GM20431 (cell line): ENCODE results near the gene CHCHD10.

ENCODE experiments used
- in situ Hi-C: fragments of 300-500 bp; cut with MseI, MboI; formaldehyde crosslinking; loops from one replicate; pipeline ENCODE4 v1.15.0; 2020; ENCODE audit warnings: low sequenced_read_pairs; ENCODE audit not compliant: unreplicated experiment

CHCHD10 gene

GRCh38 chr22:23767673-23768548 is at the start of gene CHCHD10:
TSS of gene CHCHD10 (minus strand) at chr22:23767972. CDS start at chr22:23767874, 98 bp downstream.
- in situ Hi-C loops: no loop called here

DNA sequence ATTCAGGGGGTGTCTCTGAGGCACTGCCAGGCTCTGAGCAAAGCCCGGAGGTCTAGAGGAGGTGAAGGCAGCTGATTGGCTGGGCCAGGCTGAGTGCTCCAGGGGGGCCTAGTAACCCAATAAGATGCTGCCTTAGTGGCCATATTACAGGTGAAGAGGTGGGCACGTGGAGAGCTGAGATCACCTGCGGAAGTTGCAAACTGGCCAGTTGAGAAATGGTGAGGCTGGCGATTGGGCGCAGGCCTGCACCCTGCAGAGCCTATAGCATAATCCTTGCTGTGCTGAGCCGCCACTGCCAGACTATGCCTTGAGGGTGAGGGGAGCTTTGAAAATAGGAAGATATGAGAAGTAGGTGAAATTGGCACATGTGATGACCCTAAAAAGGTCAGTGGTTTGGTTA is 49.4 kb upstream of the CHCHD10 start:
- in situ Hi-C loops: no loop called here

DNA sequence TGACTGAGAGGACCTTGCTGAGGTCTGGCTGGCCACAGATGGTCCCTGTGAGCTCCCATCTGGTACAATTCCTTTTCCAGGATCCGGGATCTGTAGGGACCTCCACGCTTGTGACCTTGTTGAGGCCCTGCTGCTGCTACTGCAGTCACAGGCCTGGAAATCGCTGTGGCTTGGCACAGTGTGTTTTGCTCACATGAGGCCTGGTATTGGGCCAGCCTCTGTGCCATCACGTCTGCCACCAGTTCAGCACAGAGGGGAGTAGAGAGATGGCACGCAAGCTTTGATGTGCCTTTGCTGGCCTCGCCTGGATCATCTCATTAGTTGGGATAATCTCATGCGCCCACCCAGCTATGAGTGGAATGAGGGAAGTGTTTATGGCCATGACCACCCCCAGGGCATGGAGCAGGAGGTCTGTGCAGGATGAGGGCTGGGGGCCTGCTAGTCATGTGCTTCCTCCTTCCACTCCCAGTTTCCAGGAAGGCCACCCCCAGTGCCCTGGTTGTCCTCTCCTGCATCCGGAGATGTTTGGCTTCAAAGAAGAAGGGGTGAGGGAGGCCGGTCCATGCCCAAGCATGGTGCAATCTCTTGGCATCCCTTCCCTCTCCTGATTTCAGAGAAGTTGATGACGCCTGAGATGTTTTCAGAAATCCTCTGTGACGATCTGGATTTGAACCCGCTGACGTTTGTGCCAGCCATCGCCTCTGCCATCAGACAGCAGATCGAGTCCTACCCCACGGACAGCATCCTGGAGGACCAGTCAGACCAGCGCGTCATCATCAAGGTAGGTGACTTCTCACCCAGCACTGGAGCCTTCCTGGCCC is 48.6 kb upstream of the CHCHD10 start:
- in situ Hi-C loops: no loop called here

DNA sequence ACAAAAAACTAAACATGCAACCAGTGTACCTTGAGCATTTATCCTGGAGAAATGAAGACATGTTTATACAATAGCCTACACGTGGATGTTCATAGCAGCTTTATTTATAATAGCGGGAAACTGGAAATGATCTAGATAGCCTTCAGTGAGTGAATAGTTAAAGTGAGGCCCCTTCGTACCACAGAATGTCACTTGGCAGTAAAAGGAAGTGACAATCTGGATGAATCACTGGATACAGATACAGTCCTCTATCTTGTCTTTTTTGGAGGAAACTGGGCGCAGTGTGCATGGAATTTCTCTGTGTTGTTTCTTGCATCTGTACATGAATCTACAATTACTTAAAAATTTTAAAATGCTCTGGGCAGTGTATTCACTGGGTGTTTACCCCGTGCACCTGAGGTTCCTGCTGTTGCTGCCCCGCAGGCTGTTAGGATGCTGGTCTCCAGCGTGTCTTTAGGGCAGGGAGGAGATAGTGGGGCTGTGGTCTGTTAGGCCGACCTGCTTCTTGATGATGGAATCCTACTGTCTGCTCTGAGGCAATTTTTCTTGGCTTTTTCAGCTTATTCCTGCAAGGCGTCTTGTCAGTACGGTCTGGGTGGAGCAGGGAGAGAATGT is 47.9 kb upstream of the CHCHD10 start:
- in situ Hi-C loops: no loop called here

DNA sequence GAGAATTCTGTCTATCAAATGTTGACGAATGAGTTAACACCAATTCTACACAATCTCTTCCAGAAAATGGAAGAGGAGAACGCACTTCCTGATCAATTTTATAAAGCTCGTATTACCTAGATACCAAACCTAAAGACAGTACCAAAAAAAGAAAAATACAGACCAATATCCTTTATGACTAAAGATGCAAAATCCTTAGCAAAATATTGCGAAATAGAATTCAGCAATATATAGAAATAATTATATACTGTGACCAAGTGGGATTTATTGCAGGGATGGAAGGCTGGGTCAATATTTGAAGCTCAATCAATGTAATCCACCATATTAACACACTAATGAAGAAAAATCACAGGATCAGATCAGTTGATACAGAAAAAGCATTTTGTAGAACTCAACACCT is 44.6 kb upstream of the CHCHD10 start:
- in situ Hi-C loops: no loop called here

DNA sequence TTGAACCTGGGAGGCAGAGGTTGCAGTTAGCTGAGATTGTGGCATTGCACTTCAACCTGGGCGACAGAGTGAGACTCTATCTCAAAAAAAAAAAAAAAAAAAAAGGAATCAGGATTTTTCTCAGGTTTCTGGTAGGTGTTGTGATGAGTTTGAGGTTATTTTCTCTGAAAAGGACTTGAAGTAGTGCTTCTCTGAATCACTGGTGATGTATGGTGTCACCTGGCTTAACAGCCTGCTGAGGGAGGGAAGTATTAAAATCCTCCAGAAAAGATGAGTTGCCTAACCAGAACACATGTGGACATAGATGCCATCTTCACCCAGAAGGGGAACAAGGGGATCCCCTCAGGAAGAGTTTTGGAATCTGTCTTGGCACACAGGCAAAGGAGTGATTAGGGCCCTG is 39.1 kb upstream of the CHCHD10 start:
- in situ Hi-C loops: no loop called here

DNA sequence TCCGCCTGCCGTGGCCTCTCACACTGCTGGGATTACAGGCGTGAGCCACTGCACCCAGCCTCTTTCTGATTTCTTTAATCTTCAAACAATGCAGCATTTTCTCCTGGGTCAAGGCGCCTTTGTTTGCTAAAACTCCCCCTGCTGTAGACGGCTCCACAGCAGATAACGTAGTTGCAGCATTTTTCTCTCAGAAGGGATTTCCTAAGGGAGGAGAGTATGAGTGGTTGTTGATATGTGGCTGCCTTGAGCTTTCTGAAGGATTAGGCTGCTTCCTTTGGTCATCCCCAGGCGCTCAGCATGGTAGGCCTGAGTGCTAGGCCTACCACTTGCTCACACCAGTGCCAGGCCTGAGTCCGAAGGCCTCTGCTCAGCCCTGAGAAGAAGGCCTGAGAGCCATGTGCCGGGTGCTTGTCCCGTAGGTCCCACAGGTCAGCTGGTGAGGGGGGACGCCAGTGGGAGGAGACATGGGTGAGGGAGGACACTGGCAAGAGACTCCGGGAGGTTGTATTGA is 37.1 kb upstream of the CHCHD10 start:
- in situ Hi-C loops: no loop called here

DNA sequence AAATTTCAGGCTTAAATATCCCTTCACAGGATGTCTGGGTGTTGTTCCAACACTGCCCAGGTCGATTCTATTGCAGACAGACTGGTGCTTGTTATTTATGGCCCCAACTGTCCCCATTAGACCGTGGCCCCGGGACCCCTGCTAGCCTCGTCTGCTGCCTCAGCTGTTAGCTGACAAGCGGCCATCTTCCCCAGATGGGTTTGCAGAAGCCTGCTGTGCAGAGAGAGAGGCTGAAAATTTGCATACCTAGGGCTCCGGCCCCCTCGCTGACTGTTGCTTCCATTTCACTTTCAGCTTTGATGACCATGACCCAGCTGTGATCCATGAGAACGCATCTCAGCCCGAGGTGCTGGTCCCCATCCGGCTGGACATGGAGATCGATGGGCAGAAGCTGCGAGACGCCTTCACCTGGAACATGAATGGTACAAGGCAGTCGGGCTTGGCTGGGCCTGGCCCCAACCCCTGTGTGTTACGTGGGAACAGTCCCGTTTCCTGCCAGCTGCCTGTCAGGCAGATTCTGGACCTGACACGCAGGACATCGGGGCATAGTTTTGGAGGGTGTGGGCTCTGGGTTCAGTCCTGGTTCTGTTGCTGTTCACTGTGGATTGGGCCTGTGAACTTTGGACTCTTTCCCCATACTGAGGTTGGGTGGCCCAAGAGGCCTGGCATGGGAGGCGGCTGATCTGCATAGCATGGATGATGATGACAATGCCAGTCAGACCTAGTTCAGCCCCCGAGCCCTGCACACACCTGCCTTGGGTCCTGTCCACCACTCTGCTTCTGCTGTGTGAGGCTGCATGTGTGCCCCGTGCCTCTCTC is 35.4 kb upstream of the CHCHD10 start:
- in situ Hi-C loops: no loop called here

GRCh38 chr22:23801886-23802377 is 34.2 kb upstream of the CHCHD10 start:
- in situ Hi-C loops: no loop called here

DNA sequence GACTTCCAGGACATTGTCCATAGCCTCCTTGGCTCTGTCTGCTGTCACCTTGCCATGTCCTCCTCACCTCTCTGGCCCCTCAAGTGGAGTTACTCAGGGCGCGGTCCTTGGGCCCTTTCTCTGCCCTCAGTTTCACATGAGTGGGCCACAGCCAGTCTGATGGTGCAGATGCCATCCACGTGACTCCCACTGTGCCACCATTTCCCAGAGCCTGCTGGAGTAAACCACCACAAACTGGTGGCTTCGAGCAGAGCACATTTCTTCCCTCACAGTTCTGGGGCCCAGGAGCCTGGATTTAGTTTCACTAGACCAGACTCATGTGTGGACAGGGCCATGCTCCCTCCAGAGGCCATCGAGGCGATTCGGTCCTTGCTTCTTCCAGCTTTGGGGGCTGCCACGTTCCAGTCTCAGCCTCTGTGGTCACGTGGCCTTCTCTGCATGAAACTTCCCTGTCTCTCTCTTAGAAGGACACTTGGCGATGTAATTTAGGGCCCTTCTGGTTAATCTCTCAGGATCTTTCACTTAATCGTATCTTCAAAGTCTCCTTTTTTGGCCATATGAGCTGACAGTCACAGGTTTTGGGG is 33.6 kb upstream of the CHCHD10 start:
- in situ Hi-C loops: no loop called here

GRCh38 chr22:23800297-23801237 is 32.8 kb upstream of the CHCHD10 start:
- in situ Hi-C loops: no loop called here

DNA sequence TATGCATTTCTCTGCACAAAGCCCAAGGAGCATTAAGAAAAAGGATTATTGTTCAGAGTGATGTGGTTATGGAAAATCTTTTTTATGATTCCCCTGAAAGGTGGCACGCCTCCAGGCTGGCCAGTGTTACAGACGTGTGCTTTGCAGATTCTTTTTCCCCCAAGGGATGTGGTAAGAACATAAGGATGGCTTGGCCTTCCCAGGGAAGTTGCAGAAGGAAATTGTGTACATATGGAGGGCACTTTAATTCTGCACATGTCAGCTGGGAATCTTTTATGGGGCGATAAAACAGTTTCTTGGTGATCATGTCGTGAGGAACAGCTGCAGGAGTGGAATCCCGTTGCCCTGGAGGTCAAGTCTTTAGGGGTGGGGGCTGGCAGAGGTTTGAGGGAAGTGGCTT is 28.7 kb upstream of the CHCHD10 start:
- in situ Hi-C loops: no loop called here

DNA sequence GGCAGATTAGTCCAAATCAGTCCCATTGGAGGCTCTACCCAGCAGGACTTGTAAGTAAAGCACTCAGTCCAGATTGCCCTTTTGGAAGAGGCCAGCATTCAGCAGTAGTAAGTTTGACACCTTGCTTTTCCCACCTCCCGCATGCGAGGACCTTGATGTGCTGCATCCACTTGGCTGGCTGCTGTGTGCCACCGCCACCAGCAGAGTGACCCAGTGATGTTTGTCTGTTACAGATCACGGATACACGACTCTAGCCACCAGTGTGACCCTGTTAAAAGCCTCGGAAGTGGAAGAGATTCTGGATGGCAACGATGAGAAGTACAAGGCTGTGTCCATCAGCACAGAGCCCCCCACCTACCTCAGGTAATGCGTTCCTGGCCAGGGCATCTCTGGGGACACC is 25.6 kb upstream of the CHCHD10 start:
- in situ Hi-C loops: no loop called here

DNA sequence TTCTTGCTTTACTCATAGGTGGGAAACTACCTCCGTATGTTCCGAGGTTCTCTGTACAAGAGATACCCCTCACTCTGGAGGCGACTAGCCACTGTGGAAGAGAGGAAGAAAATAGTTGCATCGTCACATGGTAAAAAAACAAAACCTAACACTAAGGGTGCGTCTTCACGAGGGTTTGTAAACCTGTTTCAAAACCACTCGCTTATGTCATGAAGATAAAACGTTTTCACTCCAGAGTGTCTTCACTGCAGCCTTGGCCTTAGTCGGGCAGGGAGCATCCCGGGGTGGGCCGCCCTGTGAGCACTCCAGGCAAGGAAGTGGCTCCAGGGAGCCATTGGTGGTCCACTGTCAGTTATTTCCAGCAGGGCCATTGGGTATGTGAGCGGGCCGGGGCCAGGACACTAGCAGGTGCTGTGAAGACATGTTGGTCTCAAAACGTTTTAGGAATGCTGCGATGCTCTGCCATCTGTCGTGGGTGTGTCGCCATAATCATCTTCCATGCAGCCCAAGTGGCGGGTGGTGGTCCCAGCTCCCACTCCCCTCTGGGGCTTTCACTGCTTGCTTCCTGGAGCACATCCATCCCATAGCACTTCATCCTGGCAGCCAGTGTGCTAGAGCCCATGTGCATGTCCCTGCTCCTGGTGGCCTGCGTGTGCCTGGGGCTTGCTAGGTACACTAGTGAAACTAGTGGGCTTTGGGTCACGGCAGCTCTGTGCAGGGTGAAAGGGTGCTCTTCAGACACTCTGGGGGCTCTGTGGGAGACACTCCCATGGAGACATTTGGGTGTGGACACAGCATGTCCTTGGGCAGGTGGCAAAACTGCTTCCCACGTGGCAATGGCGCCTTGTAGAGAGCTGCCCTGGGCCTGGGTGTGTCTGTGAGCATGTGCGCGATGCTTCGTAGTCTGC is 24.2 kb upstream of the CHCHD10 start:
- in situ Hi-C loops: no loop called here

- in situ Hi-C loops: no loop called here
These were observed 23.3 kb upstream of the CHCHD10 start for GRCh38 chr22:23790819-23791737.

- in situ Hi-C loops: no loop called here
These were observed 21.9 kb upstream of the CHCHD10 start for GRCh38 chr22:23789638-23790037.
